Stimulated activated CD8-positive, alpha-beta memory T cell treated with anti-CD3 and anti-CD28 coated beads, Interleukin-15, amount 100 ng/mL, for 48 hours (primary cell): ENCODE results near the gene NUP85.
A peak's percentile ranks its signal among the peaks of the same experiment; 100 is the strongest.
"Not testable (repeated sequence)": the region's sequence is repeated elsewhere in the genome, so short reads cannot be mapped to it uniquely, and the experiment has no call there.

Experiments
- DNase-seq, 2 donors: peaks; one replicate each; pipeline ENCODE4 v3.0.0-alpha.2; 2020; ENCODE audit warnings: low read depth in 2 of 2

NUP85 gene

GRCh38 chr17:75241143-75241430, 35.6 kb downstream of the NUP85 start:
- DNase-seq: no peak

GRCh38 chr17:75241502-75241901, 36.0 kb downstream of the NUP85 start:
- DNase-seq: no peak

GRCh38 chr17:75241996-75242460, 36.5 kb downstream of the NUP85 start:
- no peak for DNase-seq

GRCh38 chr17:75242461-75243042, 37.1 kb downstream of the NUP85 start:
- no peak for DNase-seq

DNA sequence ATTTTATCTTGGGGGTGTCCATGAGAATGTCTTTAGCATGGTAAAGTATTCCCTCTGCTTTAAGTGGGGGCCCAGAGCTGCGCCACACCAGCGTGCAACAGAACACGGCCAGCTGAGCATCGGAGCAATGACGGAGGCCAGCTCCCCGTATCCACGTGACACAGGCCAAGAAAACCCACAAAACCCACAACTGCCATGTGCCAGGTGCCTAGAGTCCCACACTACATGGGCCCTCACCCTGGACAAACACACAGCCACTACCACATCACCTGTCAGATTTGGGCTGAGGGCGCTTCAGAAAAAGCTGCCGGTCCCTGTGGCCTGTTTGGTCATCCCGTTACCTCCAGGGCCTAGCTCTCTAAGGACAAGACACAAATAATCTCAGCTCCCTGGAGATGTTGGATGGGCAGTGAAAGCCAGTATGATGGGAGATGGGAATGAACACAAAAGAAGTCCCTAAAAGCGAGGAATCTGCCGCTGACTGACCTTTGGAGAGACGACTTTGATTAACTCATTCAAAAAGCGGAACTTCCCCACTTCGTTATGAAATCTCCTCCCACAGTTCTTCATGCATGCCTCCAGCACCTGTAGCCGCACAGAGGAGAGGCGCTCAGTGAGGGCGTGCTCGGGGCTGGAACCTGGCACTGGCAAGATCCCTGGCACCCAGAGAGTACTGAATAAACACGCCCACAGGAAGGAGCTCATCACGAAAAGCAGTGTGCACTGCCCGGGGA, 38.8 kb downstream of the NUP85 start:
- DNase-seq: no peak

GRCh38 chr17:75245011-75245410, 39.5 kb downstream of the NUP85 start:
- no peak for DNase-seq

GRCh38 chr17:75246404-75246803, 40.9 kb downstream of the NUP85 start:
- no peak for DNase-seq

GRCh38 chr17:75249564-75249963, 44.1 kb downstream of the NUP85 start:
- no peak for DNase-seq

DNA sequence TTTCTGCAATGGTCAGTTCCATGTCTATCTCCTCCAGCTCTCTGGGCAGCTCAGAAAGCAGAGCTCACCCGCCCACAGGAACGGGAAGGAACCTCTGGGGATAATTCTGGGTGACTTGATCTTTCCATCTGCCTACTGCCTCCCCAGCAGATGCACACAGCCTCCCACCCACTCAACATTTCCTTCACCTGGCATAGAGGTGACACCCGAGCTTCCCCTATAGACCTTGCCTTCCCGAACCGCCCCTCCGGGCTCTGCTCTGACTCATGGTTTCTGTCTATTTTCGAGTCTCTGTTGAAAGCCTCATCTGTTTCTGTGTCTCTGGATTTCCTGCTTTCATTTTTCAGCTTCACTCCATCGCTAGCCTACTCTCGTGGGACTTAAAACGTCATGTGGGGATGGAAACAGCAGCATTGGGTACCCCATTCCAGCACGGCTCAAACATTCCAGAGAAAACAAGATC, 44.6 kb downstream of the NUP85 start:
- DNase-seq: peak; percentile 81 to 82

DNA sequence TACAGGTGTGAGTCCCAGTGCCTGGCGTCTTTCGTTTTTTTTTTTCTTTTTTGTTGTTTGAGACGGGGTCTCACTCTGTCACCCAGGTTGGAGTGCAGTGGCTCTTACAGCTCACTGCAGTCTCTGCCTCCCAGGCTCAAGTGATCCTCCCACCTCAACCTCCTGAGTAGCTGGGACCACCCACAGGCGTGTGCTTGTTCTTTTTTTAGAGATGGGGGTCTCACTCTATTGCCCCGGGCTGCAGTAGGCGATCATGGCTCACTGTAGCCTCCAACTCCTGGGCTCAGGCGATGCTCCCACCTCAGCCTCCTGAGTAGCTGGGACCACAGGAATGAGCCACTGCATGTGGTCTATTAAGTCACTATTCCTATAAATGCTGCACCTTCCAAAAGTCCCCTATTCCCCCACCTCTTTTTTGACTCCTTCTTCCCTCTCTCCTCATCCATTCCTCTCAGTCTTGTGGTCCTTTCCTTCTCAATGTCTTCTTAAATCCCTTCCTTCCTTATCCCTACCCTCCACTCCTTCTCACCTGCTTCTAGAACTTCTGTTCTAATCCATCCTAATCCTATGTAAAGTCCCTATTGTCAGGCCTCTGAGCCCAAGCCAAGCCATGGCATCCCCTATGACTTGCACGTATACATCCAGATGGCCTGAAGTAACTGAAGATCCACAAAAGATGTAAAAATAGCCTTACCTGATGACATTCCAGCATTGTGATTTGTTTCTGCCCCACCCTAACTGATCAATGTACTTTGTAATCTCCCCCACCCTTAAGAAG, 46.7 kb downstream of the NUP85 start:
- DNase-seq: no peak

- DNase-seq: not testable (repeated sequence)
These were observed 50.6 kb downstream of the NUP85 start for GRCh38 chr17:75255954-75256698.

GRCh38 chr17:75257228-75257627, 51.7 kb downstream of the NUP85 start:
- not testable (repeated sequence) for DNase-seq

DNA sequence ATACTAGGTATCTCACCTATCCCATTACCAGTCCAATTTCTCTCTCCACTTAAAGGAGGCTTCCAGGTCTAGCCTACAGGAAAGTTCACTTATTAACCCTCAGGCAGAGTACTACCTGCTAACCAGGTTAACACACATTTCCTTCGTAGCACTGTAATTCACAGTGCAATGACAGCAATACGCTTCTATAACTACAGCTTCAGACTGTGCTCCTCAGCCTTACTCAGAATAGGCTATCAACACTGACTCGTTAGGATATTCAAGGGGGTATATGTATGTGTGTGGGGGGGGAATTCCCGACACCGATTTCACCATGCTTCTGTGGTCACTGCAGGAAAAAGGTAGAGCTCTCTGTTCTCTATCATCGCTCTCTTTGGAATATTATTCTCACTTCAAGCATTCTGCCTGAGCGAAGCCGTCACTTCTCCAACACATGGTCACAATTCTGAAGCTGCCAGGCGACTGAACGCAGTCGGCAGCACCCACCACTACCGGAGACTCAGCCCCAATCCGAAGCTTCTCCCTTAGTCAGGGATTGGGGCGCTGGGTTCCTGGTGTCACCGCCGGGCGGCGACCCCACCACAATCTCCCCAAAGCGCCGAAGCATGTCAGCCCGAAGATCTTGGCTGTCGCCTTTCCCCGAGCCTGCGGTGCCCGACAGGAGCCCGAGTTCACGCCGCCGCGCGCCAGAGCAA, 55.3 kb downstream of the NUP85 start:
- no peak for DNase-seq

DNA sequence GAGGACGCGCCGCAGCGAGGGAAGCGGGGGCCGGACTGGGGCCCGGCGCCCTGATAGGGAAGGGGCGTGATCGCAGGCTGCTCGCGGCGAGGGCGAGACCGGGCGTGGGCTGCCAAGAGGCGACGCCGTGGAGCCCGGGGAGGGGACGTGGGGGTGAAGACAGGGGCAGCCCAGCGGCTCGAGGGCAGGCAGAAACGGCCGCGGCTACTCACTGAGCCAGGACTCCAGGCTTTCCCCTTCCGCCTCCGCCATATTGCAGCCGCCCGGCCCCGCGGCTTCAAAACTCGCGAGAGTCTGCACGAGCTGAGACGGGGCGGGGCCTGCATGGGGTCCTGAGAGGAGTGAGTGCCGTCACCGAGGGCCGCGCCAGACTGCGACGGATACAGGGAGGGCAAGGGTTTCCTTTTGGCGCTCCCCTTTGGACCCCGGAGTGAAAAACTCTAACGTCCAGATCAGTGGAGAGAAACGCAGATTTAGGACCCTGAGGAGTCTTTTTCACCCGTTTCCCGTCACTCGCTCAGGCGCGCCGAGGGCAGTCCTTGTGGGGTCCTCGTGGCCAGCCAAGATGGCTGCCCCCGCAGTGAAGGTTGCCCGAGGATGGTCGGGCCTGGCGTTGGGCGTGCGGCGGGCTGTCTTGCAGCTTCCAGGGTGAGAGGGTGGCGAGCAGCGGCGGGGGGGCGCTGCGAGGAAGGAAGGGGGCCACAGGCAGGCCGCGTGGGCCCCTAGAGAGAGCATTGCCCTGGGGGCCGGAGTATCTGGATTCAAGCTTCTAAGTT, 56.0 kb downstream of the NUP85 start, which contains the start of the genes GGA3 and MRPS7:
TSS of gene GGA3 (minus strand) at position 271 of the 776 bp plus-strand sequence. CDS start at position 252, 19 bp downstream.
TSS of gene MRPS7 (plus strand) at position 544 of the 776 bp plus-strand sequence. CDS start at position 566, 22 bp downstream.
- peak; percentile 90 to 92 for DNase-seq

DNA sequence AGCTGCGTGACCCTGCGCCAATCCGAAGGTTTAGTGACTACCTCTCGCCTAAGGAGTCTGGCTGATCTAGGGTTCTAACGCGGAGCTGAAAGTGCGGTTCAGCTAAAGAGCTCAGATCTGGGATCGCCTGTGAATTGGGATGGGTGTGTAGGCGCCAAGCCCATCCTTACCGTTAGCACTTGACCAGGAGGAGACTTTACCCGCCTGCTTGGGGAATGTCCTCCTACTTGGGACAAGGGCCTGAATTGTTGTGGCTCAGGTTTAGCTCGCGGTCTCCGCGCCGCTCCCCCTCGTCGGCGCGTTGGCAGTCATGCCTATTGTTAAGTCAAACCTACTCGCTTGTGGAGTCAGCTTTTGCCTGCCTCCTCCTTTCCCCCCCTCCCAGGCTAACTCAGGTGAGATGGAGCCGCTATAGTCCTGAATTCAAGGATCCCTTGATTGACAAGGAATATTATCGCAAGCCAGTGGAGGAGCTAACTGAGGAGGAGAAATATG, 56.7 kb downstream of the NUP85 start:
- no peak for DNase-seq

- DNase-seq: no peak
These were observed 57.6 kb downstream of the NUP85 start for GRCh38 chr17:75263055-75263454.

DNA sequence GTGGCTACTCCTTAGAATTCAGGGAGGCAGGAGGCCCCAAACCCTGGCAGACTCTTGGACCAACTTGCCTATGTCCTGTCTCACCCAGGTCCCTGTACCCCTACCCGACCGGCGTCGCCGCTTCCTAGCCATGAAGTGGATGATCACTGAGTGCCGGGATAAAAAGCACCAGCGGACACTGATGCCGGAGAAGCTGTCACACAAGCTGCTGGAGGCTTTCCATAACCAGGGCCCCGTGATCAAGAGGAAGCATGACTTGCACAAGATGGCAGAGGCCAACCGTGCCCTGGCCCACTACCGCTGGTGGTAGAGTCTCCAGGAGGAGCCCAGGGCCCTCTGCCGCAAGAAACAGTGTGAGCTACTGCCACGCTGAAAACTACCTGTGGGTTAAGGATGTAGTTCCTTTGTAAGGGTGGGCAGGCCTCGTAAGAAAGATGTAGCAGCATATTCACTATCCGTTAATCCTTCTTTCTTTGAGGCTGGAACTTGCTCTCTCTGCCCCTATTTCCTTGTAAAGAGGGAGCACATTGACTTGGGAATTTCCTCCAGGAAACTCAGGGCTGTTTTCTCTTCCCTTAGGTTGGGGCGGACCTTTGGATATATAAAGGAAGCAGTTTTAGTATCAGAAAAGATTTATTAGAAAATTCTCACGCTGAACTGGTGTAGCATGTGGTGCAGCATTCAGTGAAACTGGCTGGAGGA, 60.3 kb downstream of the NUP85 start:
- DNase-seq: no peak

DNA sequence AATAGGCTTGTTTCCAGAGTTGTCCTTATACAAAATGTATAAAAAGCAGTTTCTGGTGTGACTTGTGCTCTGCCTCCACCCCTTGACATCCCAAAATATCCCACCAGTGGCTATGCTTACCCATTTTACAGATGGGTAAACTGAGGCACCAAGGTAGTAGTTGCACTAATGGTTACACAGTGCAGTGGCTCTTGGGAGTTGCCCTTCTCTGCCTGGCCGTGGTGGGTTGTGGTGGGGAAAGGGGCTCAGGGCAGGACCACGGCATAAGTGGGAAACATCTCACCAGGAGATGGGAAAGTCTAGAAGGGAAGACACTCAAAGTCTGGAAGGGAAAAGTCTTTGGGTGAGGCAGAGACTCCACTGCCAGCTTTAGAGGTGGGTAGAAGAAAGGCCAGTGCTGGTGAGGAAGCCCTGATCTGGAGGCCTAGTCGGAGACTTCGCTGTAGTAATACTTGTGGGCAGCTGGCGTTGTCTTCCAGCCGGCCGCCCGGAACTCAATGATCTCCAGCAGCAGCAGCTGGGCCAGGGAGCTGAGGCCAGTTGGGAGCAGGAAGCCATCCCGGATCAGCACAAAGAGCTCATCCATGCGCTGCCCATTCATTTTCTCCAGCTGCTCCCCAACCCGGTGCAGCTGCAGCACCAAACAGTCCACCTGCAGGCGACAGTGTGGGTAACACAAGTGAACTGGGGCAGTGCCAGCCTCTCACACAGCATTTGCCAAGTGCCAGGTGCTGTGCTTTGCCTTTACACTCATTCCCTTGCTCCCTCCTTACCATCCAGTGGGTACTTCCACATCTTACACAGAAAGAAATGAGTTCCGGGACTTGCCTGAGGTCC, 61.1 kb downstream of the NUP85 start:
- DNase-seq: no peak

DNA sequence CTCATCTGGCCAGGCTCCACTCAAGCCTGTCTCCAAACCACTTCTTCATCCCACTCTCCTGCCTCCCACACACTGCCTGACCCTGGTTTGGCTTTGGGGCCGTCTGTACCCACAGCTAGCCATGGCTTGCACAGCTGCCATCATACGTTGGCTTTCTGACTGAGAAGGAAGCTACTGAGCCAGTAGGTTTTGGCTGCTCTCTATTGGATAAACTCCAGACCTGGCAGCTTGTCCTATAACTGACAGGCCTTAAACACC, 61.6 kb downstream of the NUP85 start:
- DNase-seq: no peak
